ENCODE results near the gene HEPACAM.

DNA sequence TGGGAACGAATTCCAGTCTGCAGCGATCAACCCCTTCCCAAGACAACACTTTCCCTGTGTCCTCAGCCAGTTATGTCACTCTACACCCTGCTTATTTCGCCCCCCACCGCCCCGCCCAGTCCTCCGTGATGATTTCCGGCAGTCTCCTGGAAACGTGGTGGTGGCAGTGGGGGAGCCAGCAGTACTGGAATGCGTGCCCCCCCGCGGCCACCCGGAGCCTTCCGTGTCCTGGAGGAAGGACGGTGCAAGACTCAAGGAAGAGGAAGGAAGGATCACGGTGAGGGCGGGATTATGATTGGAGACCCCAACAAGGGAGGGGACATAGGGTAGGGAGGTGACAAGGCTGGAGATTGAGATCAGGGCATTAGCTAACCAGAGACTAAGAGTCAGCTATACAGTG is 66.5 kb downstream of the HEPACAM start:
- TF ChIP-seq CTCF (IDR thresholded peaks at IDR 0.05; ENCODE audit: low read depth, low read length) (no peak), EZH2phosphoT487 (IDR thresholded peaks at IDR 0.05; ENCODE audit: low read depth) (no peak)
